HepG2 (cell line): ENCODE data around the gene TEC. TPM values are rescaled to one million over a fixed set of nuclear protein-coding genes. Genes with fewer than 3 reads are reported as not detected.

ENCODE experiments used
- ATAC-seq: fragments of 200-7000 bp; cut with Tn5 transposase; 3 replicates; pipeline ENCODE4 v1.9.1; 2020; ENCODE audit warnings: mild to moderate bottlenecking, moderate library complexity
- BruUV-seq: library from RNA; stranded (reverse); fragments of 400-500 nt; replicated peaks from 2 replicates; lab custom pipeline; 2021; lab: Mats Ljungman, UMichigan
- CTCF ChIA-PET: fragments of 300-600 bp; formaldehyde crosslinking; extraction: SDS; loops from one replicate; lab custom pipeline; 2021; ENCODE audit warnings: low total read pairs, inconsistent platforms, low intra/inter-chr PET ratio; lab: Yijun Ruan, JAX
- POLR2A ChIA-PET: fragments of 350-600 bp; sonication (Branson Sonifier 250); formaldehyde crosslinking; loops from one replicate; lab custom pipeline; 2020; ENCODE audit warnings: antibody characterized with exemption, inconsistent platforms; lab: Yijun Ruan, JAX
- DNase-seq: peaks from one replicate; pipeline ENCODE4 v3.0.0-alpha.2; 2015; ENCODE audit warnings: low spot score
- FAIRE-seq: peaks from 3 replicates; lab custom pipeline; 2011; peaks lifted over from hg19 to GRCh38; lab: Jason Lieb, UNC
- H2AFZ ChIP-seq: one replicate; pipeline ENCODE4 v1.6.1; 2011; ENCODE audit warnings: low read length, inconsistent platforms
- H3K27ac ChIP-seq: fragments of 300-600 bp; 3 replicates; pipeline ENCODE4 v1.8.0; 2011; ENCODE audit warnings: mixed run types, mild to moderate bottlenecking, mixed read lengths, low read length, inconsistent platforms; ENCODE audit not compliant: insufficient read depth; ENCODE audit errors: extremely low read length
- H3K27me3 ChIP-seq, 2 experiments: fragments of 200-600 bp in 1 of 2; 2 replicates in 1 of 2; 3 replicates in 1 of 2; pipeline versions ENCODE4 v1.6.0 to v1.8.0; 2011; ENCODE audit warnings: low read length in 2 of 2, mild to moderate bottlenecking in 2 of 2, moderate library complexity in 2 of 2, inconsistent platforms in 1 of 2; ENCODE audit not compliant: insufficient read depth in 2 of 2, control insufficient read depth in 1 of 2
- H3K36me3 ChIP-seq, 2 experiments: fragments of 200-600 bp in 1 of 2; replicated peaks in 1 of 2; 2 replicates in 1 of 2; 3 replicates in 1 of 2; pipeline versions ENCODE4 v1.5.1 to v1.8.0; 2011; ENCODE audit warnings: low read length in 2 of 2, inconsistent platforms in 1 of 2; ENCODE audit not compliant: insufficient read depth in 2 of 2, control insufficient read depth in 1 of 2
- H3K4me1 ChIP-seq: 2 replicates; pipeline ENCODE4 v1.5.1; 2012; ENCODE audit warnings: low read length, inconsistent platforms; ENCODE audit not compliant: insufficient read depth
- H3K4me2 ChIP-seq: 2 replicates; pipeline ENCODE4 v1.6.0; 2011; ENCODE audit warnings: low read depth, low read length, inconsistent platforms
- H3K4me3 ChIP-seq, 3 experiments: fragments of 200-600 bp in 1 of 3; sonication (generic), shearing (Covaris generic) in 1 of 3; replicated peaks in 1 of 3; 2 replicates each; pipeline ENCODE4 v1.5.1; 2011 to 2016; ENCODE audit warnings: low read length in 3 of 3, inconsistent platforms in 2 of 3, low read depth in 2 of 3, mild to moderate bottlenecking in 2 of 3, control low read depth in 1 of 3, mixed read lengths in 1 of 3; ENCODE audit not compliant: insufficient read depth in 1 of 3
- H3K79me2 ChIP-seq: one replicate; pipeline ENCODE4 v1.6.1; 2011; ENCODE audit warnings: low read length, inconsistent platforms; ENCODE audit not compliant: insufficient read depth
- H3K9ac ChIP-seq: 2 replicates; pipeline ENCODE4 v1.6.0; 2011; ENCODE audit warnings: mild to moderate bottlenecking, low read depth, low read length, inconsistent platforms; ENCODE audit not compliant: insufficient read depth
- H3K9me3 ChIP-seq: 2 replicates; pipeline ENCODE4 v1.5.1; 2012; ENCODE audit warnings: mild to moderate bottlenecking, low read length
- H4K20me1 ChIP-seq: 2 replicates; pipeline ENCODE4 v1.6.0; 2011; ENCODE audit warnings: inconsistent platforms, mild to moderate bottlenecking, low read length, moderate library complexity; ENCODE audit not compliant: insufficient read depth
- FOXA1 ChIP-seq, 2 experiments: fragments of 450-650 bp in 1 of 2; sonication (generic) in 1 of 2; formaldehyde crosslinking in 1 of 2; IDR thresholded peaks; 2 replicates each; pipeline versions ENCODE4 v1.4.0 to v1.6.1; 2016 to 2020; ENCODE audit warnings: missing genetic modification reagents in 1 of 2
- FOXM1 ChIP-seq: sonication (generic); formaldehyde crosslinking; IDR thresholded peaks from 2 replicates; pipeline ENCODE4 v1.5.0; 2020; ENCODE audit warnings: missing genetic modification reagents
- MXI1 ChIP-seq: IDR thresholded peaks from 3 replicates; pipeline ENCODE4 v1.6.1; 2012; ENCODE audit warnings: low read depth, low read length, inconsistent platforms, borderline replicate concordance
- RAD21 ChIP-seq: fragments of 450-650 bp; formaldehyde crosslinking; IDR thresholded peaks from 2 replicates; pipeline ENCODE4 v1.5.0; 2020; ENCODE audit warnings: mild to moderate bottlenecking
- SMC3 ChIP-seq: IDR thresholded peaks from 2 replicates; pipeline ENCODE4 v1.6.1; 2011; ENCODE audit warnings: low read length, improper control_type of control experiment
- STAG1 ChIP-seq: sonication (generic); formaldehyde crosslinking; IDR thresholded peaks from 2 replicates; pipeline ENCODE4 v1.4.0; 2020; ENCODE audit warnings: missing genetic modification reagents
- ZNF205 ChIP-seq: IDR thresholded peaks from 2 replicates; pipeline ENCODE4 v1.6.1; 2018; ENCODE audit warnings: missing biosample characterization, missing genetic modification reagents
- ZNF207 ChIP-seq: fragments of 450-650 bp; IDR thresholded peaks from 2 replicates; pipeline ENCODE4 v1.6.1; 2016; ENCODE audit warnings: antibody characterized with exemption, borderline replicate concordance
- ZNF589 ChIP-seq: sonication (generic); formaldehyde crosslinking; conservative IDR thresholded peaks from 2 replicates; pipeline ENCODE4 v1.8.0; 2022; ENCODE audit warnings: mild to moderate bottlenecking, moderate library complexity, missing genetic modification reagents
- ZNF687 ChIP-seq: sonication (generic); formaldehyde crosslinking; IDR thresholded peaks from 2 replicates; pipeline ENCODE4 v1.5.1; 2020; ENCODE audit warnings: mild to moderate bottlenecking, missing genetic modification reagents, moderate library complexity
- ZNF75D ChIP-seq: sonication (generic); formaldehyde crosslinking; IDR thresholded peaks from 2 replicates; pipeline ENCODE4 v1.8.1; 2023; ENCODE audit warnings: missing genetic modification reagents, mild to moderate bottlenecking, borderline replicate concordance
- ZNF788 ChIP-seq: sonication (generic); formaldehyde crosslinking; IDR thresholded peaks from 2 replicates; pipeline ENCODE4 v1.5.0; 2020; ENCODE audit warnings: mild to moderate bottlenecking, missing genetic modification reagents, borderline replicate concordance
- WGBS: methylation state at CpG from one replicate; pipeline ENCODE4 v1.1.6; 2017; ENCODE audit warnings: low lambda C conversion rate; 5-methylcytosine and 5-hydroxymethylcytosine counted together
- in situ Hi-C: cut with HindIII; loops from 2 replicates; pipeline ENCODE4 v1.10.0; 2017; ENCODE audit warnings: low pct_unique_long_range_greater_than_20kb; ENCODE audit not compliant: extremely low pct_ligation_motif_present
- intact Hi-C: fragments of 100-400 bp; cut with micrococcal nuclease; formaldehyde crosslinking; loops from one replicate; pipeline ENCODE4 v1.10.0; 2022; ENCODE audit not compliant: unreplicated experiment
- polyA plus RNA-seq, 8 experiments: library from polyadenylated mRNA; depleted of rRNA in 3 of 8; stranded (reverse) in 7 of 8; unstranded in 1 of 8; fragments of >200 nt; fragmentation: Illumina TruSeq in 4 of 8; extraction: Trizol in 4 of 8; gene quantifications; 2 replicates each; pipeline versions ENCODE4 v1.2.1 to v1.2.3, GENCODE V29; 2011 to 2016; ENCODE audit warnings: low read depth in 4 of 8, missing spikeins in 1 of 8, mixed read lengths in 1 of 8; ENCODE audit not compliant: insufficient read depth in 1 of 8
- total RNA-seq, 5 experiments: library from RNA; depleted of rRNA; stranded (reverse); fragments of >200 nt; fragmentation: Illumina TruSeq; extraction: Trizol; gene quantifications; 2 replicates each; pipeline ENCODE4 v1.2.3, GENCODE V29; 2016; ENCODE audit warnings: low read depth in 1 of 5
- TF ChIP-seq, protein P1 (sequence below): sonication (generic); formaldehyde crosslinking; IDR thresholded peaks from 2 replicates; pipeline ENCODE4 v1.5.0; 2020; ENCODE audit warnings: mild to moderate bottlenecking, missing genetic modification reagents, moderate library complexity
- TF ChIP-seq, protein P2 (sequence below): IDR thresholded peaks from 2 replicates; pipeline ENCODE4 v1.6.1; 2012; ENCODE audit warnings: low read depth, low read length, improper control_type of control experiment

The TEC gene
- total and polyA plus RNA-seq, 2 of the 13 experiments (the other 11 are each of a cell fraction or from before 2014, with no cell fraction given) = 0.05 to 0.20 TPM

- TF ChIP-seq ZNF687 (CRISPR knock-in tag) (no peak), FOXM1 (CRISPR knock-in tag) (no peak), ZNF75D (CRISPR knock-in tag) (no peak)
- TF ChIP-seq, all 625 proteins: peak for 0
Observed at GRCh38 chr4:48129307-48130014, 140.2 kb downstream of the TEC start (continued).

- intact Hi-C loops = loop anchor here (1.0 to 2.0 kb wide), 4 partner anchors 13 to 422 kb away; no protein-coding TSS in a partner anchor
- TF ChIP-seq, protein P1, sequence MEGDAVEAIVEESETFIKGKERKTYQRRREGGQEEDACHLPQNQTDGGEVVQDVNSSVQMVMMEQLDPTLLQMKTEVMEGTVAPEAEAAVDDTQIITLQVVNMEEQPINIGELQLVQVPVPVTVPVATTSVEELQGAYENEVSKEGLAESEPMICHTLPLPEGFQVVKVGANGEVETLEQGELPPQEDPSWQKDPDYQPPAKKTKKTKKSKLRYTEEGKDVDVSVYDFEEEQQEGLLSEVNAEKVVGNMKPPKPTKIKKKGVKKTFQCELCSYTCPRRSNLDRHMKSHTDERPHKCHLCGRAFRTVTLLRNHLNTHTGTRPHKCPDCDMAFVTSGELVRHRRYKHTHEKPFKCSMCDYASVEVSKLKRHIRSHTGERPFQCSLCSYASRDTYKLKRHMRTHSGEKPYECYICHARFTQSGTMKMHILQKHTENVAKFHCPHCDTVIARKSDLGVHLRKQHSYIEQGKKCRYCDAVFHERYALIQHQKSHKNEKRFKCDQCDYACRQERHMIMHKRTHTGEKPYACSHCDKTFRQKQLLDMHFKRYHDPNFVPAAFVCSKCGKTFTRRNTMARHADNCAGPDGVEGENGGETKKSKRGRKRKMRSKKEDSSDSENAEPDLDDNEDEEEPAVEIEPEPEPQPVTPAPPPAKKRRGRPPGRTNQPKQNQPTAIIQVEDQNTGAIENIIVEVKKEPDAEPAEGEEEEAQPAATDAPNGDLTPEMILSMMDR (CRISPR knock-in tag) = peak; percentile 70
- TF ChIP-seq STAG1 = peak; percentile 77
- no peak for TF ChIP-seq MXI1
- peak; percentile 58 for TF ChIP-seq RAD21 (CRISPR knock-in tag)
- TF ChIP-seq, protein P2, sequence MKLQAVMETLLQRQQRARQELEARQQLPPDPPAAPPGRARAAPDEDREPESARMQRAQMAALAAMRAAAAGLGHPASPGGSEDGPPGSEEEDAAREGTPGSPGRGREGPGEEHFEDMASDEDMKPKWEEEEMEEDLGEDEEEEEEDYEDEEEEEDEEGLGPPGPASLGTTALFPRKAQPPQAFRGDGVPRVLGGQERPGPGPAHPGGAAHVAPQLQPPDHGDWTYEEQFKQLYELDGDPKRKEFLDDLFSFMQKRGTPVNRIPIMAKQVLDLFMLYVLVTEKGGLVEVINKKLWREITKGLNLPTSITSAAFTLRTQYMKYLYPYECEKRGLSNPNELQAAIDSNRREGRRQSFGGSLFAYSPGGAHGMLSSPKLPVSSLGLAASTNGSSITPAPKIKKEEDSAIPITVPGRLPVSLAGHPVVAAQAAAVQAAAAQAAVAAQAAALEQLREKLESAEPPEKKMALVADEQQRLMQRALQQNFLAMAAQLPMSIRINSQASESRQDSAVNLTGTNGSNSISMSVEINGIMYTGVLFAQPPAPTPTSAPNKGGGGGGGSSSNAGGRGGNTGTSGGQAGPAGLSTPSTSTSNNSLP = no peak
- TF ChIP-seq FOXA1 (IDR thresholded peaks at IDR 0.05) = no peak
- 0 out of 2 replicates have a peak, but pooled peaks have one; percentile 44 for TF ChIP-seq FOXA1 (CRISPR knock-in tag; IDR thresholded peaks at IDR 0.05)
- peak; percentile 65 for TF ChIP-seq SMC3
- TF ChIP-seq ZNF788 (CRISPR knock-in tag) = no peak
- no peak for TF ChIP-seq ZNF207
- no peak for TF ChIP-seq ZNF589
- TF ChIP-seq ZNF205 (CRISPR knock-in tag) = no peak
Observed at GRCh38 chr4:48127682-48128404, 141.8 kb downstream of the TEC start.

More at GRCh38 chr4:48127682-48128404, 141.8 kb downstream of the TEC start:
- POLR2A ChIA-PET = no interaction called here
- Histone ChIP-seq H3K27me3 (no peaks in the 10 kb centered on the region), H3K4me2 (peak overlapping the region; percentile 52), H3K79me2 (no peaks in the 10 kb centered on the region), H3K9me3 (no peaks in the 10 kb centered on the region), H3K4me1 (no peaks in the 10 kb centered on the region), H3K27ac (no peak overlapping the region), H3K36me3 (no peaks in the 10 kb centered on the region), H3K9ac (no peak overlapping the region), H4K20me1 (no peaks in the 10 kb centered on the region), H2AFZ (no peak overlapping the region), H3K4me3 (no peak overlapping the region)
- in situ Hi-C loops = no loop called here
- FAIRE-seq (peak; percentile 60), ATAC-seq (peak; percentile 97), DNase-seq (peak; percentile 44)
- CTCF ChIA-PET = interaction anchor here (0.6 to 2.7 kb wide), 4 partner anchors 13 to 835 kb away, joined by 3 to 10 read pairs (median 7); no protein-coding TSS in a partner anchor
- no TSS peak for BruUV-seq
- 21% methylated on average over 13 of the region's 13 CpGs for WGBS
